T-helper 9 cell (primary cell): ENCODE results near the gene S100B.
"Not testable (repeated sequence)": the region's sequence is repeated elsewhere in the genome, so short reads cannot be mapped to it uniquely, and the experiment has no call there.

Experiments
- DNase-seq: peaks from one replicate; pipeline ENCODE4 v3.0.0-alpha.2; 2020
- total RNA-seq, 2 donors: gene quantifications; one replicate each; lab custom pipeline; 2026; lab: John Stamatoyannopoulos, UW

The S100B gene
- total RNA-seq: 0 reads per million in 2 donors

DNA sequence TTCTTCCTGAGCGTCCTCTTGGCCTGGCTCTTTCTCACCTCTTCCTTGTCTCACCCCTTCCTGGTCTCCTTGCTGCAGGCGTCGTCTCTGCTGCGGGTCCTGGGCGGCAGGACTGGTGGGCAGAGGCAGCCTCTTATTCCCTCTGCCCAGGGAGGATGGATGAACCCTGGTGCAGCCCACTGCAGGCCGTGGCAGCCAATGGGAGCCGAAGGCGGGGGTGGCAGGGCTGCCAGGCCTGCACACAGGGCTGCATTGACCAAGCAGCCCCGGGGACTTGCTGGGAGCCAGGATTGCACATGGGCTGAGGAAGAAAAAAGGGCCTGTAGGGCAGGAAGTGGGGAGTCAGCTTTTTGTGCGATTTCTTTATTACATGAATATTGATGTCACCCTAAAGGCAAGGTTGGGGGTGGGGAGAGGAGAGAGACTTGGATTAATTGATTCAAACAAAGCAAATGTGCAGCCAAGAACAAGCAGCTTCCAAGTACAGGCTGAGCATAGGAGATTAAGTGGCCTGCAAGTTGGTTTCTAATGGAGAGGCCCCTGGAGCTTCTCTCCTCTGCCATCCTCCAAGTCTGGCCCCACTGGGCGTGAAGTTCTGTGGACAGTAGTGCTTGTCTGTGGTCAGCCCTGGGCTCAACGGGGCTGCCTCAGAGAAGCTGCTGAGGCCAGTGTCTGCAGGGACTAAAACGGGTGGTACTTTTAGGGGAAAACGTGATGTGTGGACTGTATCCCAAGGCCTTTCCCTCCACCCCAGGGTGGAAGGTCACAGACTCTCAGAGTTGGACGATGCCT is at the start of gene S100B:
S100B (minus strand) TSS at position 108 of the 792 bp plus-strand sequence. CDS start 2,667 bp downstream, outside the sequence.
- no peak for DNase-seq

DNA sequence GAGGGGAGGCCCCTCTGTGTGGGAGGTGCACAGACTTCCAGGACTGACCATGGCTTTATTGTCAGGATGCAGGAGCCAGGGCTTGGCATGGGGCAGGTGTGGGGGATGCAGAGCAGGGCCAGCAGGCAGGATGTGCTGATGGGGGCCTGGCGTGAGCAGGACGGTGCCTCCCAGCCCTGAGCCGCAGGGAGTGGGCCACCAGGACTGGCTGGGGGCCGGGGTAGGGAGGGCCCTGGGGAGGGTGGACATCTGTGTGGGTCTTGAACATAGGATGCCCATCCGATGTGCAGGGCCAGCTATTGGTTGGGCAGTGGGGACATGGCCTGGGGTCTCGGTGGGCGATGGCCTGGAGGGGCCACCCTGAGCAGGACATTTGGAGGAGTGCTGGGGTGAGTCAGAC is 46.2 kb upstream of the S100B start:
- no peak for DNase-seq

DNA sequence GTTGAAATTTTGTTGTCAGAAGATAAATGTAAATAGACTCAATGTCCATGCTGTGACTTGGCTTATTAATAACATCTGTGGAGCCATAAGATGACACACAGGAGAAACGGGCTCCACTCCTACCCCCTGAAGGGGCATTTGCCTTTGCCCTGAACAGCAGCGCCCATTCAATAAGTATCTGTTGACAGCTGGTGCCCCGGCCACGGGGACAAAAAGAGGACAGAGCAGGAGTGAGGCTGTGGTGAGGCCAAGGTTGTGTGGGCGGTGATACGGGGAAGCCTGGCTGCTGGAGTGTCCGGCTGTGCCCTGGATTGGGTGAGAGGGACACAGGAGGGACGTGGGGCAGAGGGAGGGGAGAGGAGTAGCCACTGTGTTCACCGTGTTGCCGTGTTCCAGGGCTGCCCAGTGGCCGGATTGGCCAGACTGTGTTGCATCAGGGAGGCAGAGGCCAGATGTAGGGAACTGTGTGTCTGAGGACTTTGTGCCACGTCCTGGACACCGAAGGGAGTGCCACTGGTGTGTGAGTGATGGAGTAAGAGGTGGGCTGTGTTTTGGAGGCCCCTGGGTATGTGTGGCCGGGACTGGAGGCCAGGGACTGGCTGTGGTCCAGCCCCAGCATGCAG is 45.7 kb upstream of the S100B start:
- DNase-seq: no peak

DNA sequence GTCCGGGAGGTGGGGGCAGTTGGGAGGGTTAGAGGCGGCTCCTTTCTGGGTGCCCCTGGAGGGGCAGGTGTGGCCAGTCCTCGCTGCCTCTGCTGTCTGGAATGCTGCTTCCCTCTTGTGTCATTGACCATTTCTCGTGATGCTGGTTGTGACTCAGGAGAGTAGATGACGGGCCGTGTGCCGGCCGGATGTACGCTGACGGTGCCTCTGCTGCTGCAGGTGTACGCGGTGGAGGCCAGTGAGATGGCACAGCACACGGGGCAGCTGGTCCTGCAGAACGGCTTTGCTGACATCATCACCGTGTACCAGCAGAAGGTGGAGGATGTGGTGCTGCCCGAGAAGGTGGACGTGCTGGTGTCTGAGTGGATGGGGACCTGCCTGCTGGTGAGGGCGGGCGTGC is 44.5 kb upstream of the S100B start:
- no peak for DNase-seq

DNA sequence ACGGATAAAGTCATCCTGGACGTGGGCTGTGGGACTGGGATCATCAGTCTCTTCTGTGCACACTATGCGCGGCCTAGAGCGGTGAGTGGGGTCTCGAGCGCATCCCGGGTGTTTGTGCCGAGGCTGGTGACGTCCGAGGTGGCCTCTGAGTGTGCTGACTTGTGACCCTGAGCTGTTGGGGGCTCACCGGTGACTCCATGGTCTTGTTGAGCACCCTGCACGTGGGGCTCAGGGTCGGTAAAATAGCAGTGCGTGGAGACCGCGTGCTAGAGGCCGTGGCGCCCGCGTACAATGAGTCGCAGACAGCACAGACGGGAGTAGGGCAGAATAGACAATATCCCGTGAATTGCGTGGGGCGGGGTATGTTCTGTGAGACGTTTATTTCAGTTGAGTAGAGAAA is 43.7 kb upstream of the S100B start:
- DNase-seq: no peak

DNA sequence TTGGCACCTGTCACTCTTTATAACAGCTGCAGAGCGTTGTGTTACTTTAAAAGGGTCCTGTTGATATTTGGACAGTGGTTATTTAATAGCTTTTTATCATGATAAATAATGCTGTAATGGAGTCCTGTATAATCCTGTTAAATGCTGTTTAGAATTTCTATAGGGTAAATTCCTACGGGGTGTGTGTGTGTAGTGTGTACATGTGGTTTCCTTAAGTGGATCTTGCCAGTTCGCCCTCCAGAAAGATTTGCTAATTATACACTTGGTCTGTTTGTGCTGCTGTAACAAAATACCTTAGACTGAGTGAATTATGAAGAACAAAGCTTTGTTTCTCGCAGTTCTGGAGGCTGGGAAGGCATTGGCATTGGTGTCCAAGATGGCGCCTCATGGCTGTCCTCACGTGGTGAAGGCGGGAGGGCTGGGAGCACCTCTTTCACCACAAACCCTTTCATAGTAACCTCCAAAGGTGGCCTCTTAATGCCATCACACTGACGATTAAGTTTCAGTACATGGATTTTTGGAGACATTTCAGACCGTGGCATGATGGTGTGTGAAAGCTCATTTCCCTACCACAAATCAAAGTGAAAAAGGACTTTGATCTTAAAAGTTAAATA is 41.8 kb upstream of the S100B start:
- DNase-seq: no peak

DNA sequence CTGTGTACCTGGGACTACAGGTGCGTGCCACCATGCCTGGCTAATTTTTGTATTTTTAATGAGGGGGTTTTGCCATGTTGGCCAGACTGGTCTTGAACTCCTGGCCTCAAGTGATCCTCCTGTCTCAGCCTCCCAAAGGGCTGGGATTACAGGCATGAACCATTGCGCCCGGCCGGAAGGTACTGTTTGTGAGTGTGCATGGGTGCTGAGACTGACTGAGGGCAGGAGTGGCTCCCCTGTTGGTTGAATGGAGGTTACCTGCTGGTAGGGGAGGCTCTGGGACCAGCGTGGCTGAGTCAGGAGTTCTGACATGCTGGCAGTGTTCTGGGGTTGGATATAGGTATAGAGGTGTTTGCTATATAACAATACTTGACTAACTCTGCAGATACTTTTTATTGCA is 41.0 kb upstream of the S100B start:
- no peak for DNase-seq

DNA sequence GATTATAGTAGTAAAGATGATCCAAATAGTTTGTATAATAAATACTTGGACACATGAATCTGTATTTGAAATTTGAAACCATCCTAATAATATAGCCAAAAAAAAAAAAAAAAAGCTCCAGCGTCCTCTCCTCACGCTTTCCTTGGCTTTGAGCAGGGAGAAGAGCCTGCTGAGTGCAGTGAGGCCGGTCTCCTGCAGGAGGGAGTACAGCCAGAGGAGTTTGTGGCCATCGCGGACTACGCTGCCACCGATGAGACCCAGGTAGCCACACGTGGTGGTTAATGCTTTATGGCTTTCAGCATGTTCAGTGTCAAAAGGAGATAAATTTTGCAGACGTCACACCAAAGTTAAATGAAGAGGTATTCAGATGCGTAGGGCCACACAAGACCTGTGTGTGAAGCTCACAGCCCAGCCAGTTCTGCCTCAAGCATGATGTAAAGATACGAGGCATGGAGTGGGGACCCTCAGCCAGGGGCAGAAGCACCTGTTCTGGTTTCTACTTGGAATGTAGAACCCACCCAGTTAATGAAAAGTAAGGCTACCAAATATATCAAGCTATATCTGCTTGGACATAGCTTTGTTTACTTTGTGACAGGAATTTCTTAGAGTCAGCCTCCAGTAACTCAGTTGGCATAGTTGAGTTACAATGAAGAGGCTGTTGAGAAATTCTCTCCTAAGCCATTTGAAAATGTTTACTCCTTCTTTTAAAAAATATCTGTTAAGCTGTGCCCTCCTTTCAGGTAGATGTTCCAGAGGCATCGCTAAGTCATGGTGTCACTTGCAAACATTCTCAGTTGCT is 38.7 kb upstream of the S100B start:
- no peak for DNase-seq

DNA sequence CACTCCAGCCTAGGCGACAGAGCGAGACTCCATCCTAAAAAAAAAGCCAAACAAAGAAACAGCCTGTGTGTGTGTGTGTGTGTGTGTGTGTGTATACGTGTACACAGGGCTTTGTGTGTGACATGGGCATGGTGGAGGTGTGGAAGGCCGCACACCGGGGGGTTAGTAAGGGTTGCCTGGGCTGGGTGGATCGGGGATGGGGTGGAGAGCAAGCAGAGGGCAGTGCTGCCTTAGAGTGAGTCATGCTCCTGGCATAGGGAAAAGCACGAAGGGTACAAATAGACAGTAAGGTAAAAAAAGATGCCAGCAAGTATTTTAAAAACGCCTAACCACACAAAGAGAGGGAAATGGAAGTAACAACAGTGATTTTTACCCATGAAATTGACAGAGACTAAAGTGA is 36.8 kb upstream of the S100B start:
- no peak for DNase-seq

DNA sequence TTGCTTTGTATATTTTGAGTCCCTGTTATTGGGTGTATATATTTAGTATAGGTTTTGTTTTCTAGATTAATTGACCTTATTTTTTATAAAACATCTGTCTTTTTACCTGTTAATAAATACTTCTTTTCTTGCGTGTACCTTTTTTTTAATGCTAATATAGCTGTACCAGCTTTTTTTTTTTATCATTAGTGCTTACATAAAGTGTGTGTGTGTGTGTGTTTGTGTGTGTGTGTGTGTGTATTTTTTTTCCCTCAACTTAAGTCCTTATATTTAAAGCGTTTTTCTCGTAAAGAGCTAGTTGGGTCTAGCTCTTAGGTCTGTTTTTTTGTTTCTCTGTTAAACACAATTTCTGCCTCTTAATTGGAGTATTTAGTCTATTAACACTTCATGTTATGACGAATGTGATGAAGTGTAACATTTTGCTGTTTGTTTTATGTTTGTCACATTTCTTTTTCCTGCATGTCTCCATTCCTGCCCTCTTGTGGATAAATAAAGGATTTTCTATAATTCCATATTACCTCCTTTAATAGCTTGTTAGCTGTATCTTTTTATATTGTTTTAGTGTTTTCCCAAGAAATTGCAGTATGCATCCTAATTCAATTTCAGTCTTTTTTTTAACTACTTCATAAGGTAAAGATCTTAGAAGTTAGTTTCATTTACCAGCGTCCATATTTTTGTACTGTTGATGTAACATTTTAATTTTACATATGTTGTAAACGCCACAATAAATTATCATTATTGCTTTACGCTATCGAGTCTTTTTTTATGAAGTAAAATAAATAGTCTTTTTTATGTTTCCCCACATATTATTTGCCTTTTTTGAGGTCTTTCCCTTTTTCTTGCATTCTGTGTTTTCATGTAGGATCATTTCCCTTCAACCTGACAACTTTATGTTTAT is 34.9 kb upstream of the S100B start:
- DNase-seq: no peak

DNA sequence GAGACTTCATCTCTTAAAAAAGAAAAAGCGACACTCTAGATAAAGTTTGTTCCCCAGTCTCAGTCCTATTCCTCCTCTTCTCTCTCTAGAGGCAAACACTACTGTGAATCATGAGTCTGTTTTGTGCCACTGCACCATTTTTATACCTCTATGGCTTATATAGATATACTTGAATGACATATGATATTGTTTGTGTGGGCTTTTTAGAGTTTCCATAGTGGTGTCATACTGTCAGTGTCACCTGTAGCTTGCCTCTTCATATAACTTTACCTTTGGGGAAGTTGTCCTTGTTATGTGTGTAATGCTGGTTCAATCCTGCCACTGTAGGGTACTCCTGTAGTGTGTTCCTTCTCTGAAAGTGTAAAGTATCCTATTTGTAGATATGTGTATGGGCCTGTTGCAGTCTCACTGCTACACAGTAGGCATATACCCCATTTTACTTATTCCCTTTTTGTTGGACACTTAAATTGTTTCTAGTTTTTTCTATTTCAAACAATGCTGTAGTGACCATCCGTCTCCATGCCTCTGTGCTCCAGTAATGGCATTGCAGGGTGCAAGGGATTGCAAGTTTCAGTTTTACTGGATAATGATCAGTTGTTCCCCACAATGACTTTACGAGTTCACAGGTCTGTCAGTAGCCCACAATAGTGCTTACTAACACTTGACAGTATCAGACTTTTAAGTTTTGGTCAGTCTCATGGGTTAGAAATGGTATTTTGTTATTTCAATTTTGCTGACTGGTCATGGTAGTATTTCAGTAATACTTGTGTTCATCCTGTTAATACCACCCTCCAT is 33.3 kb upstream of the S100B start:
- no peak for DNase-seq

DNA sequence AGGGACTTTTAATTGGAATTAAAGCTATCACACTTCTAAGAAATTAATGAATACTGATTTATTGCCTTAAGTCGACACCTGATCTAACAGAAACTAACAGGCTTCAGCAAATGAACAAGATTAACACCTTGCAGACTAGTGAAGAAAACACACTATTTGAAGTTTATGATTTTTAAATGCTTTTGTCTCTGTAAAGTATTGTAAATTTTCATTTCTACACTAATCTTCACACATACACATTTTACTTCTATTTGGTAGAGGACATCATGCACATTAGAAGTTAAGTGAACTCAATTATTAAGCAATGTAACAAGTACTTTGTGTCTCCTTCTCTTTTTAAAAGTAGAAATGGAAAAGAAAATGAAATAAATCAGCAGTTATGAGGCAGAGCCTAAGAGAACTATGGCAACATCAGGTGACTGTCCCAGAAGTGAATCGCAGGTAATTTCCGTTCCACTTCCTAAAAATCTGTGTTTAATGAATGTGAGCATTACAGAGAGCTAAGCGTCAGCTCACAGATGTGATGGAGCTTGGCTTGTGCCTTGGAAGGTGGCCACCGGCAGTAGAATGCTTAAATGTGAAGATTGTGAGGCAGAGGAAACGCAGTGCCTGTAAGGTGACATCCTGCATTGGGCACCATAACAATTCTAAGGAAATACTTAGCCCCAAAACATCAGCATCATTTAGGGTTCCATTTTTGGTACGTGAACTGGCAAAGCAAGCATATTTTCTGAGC is 31.8 kb upstream of the S100B start:
- DNase-seq: no peak

DNA sequence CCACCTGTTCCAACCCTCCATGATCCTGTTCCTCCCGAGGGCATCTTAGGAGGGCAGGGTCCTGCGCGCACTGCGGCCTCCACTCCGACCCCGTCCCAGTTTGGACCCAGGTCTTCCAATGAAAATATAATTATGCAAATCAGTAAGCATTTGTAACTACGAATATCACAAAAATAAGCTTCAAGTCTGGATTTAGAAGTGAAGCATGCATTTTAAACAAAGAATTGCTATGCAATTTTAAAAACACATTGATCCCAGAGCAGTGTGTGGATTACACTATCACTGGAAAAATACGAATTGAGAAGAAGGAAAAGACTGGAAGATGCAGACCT is 31.3 kb upstream of the S100B start:
- DNase-seq: no peak

DNA sequence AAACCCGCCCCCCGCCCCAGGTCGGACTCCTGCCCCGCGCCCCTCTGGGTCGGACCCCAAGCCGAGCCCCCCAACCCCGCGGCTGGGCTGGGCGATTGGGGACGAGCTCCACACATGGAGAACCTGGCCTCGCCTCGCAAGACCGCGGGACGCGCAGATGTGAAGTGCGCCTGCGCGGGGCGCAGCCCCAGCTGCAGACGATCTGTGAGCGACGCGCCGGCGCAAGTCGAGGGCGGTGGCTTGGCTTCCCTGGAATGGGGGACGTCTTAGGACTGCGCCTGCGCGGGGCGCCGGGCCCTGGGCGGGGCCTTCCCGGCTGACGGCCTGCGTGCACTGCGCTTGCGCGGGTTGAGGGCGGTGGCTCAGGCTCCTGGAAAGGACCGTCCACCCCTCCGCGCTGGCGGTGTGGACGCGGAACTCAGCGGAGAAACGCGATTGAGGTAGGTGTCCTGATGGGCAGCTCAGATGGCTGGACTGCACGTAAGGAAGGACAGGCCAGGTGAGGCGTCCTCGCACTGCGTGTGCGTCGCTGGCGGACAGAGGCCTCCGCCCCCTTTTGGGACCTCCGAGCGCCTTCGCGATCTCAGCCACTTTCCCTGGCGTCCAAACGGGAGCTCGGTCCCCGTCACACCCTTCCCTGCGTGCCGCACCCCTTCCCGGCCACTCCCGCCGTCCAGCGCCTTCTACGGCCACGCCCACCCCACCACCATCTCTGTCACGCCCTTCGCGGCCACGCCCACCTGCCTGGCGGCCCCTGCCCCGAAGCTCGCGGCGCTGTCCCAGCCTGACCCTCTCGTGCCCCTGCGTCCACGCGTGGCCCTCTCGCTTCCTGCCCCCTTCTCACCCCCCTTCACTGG is 30.7 kb upstream of the S100B start, which contains the start of gene PRMT2:
PRMT2 (plus strand) TSS at position 351 of the 857 bp plus-strand sequence. CDS start 1,278 bp downstream, outside the sequence.
- peak; percentile 96 for DNase-seq

DNA sequence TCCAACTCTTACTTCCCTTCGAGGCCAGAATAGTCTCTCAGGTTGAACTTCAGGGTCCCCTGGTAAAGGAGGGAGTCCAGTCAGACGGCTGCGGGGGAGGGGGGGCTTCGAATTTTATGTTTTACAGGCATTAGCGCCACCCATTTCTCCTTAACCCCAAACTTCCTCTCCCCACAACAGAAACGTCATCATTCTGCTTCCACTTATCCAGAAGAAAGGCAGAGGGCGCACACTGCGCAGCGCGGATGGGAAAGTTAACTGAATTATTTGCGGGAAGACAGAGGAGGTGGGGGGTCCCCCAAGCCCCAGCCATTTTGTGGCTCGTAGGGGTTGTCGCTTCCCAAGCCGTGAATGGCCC is 30.1 kb upstream of the S100B start:
- no peak for DNase-seq

DNA sequence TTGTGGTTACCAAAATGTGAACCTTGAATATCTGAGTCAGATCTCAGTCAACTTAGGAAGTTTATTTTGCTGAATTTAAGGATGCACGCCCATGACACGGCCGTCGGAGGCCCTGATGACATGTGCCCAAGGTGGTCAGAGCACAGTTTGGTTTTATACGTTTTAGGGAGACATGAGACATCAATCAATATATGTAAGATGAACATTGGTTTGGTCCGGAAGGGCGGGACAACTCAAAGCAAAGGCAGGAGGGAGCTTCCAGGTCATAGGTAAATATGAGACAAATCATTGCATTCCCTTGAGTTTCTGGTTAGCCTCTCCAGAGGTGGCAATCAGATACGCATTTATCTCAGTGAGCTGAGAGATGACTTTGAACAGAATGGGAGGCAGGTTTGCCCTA is 29.5 kb upstream of the S100B start:
- DNase-seq: no peak

DNA sequence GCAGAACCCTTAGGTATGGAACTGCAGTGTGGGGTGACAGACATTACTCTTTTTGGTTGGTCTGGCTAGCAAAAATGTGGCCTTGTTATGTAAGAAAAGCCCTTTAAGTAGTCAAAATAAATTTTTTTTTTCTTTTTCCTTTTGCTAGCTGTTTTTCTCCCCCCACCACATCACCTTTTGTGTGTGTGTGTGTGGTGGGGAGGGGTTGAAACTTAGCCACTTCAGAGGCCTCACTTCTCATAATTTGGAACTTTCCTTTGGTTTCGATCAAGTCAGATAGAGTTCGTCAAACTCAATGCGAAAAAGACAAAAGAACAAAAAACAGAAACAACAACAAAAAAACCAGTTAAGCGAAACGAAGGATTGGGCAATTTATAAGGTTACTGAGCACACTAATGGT is 28.7 kb upstream of the S100B start:
- no peak for DNase-seq

DNA sequence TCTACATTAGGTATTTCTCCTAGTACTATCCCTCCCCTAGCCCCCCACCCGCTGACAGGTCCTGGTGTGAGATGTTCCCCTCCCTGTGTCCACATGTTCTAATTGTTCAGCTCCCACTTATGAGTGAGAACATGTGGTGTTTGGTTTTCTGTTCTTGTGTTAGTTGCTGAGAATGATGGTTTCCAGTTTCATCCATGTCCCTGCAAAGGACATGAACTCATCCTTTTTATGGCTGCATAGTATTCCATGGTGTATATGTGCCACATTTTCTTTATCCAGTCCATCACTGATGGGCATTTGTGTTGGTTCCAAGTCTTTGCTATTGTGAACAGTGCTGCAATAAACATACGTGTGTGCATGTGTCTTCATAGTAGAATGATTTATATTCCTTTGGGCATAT is 26.0 kb upstream of the S100B start:
- not testable (repeated sequence) for DNase-seq

DNA sequence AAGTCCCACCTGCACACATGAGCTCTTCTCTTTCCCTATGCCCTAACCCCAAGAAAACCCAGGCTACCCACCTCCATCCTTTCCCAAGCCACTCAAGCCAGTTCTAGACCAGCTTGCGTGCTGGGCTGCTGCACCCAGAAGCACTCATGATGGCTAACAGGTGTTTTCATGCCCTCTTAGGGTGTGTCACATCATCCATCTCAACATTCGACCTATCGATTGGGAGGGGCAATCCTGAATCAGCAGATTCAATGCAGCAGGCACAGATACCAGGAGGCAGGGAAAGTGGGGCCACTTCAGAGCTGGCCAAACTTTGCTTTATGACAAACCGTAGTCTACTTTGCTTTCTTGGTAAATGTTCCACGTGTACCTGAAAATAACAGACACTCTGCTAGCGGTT is 24.0 kb upstream of the S100B start:
- DNase-seq: no peak

DNA sequence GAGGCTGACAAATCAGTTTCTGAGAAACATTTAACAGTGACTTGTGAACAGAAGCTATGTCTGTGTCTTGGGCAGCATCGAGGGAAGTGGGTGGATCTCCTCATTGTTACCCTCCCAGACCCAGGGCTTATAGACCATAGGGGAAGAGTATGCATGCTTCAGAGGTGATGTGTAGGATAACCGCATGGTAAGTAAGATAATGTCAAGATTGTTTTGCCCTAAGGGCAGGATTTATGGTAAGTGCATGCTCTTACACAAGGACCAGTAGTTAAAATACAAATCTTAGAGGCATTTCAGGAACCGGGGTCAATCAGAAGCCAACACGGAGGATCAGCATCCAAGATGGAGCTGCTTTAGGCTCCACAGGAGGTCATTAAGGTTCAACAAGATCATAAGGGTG is 22.8 kb upstream of the S100B start:
- no peak for DNase-seq
